DMS53 (cell line): ENCODE results near the gene SBK3.
"Not testable (repeated sequence)": the region's sequence is repeated elsewhere in the genome, so short reads cannot be mapped to it uniquely, and the experiment has no call there.

Experiments
- DNase-seq: peaks from one replicate; lab custom pipeline; 2025; lab: John Stamatoyannopoulos, UW

SBK3 gene

GRCh38 chr19:55576746-55577145 is 31.4 kb upstream of the SBK3 start:
- DNase-seq: no peak

- not testable (repeated sequence) for DNase-seq
Measured at GRCh38 chr19:55573929-55574328, 28.6 kb upstream of the SBK3 start.

GRCh38 chr19:55569477-55569876 is 24.1 kb upstream of the SBK3 start:
- not testable (repeated sequence) for DNase-seq

- no peak for DNase-seq
Measured at GRCh38 chr19:55567708-55568328, 22.5 kb upstream of the SBK3 start.

GRCh38 chr19:55566823-55567222 is 21.5 kb upstream of the SBK3 start:
- DNase-seq: no peak

- DNase-seq: peak; percentile 51
Measured at GRCh38 chr19:55563261-55563690, 17.9 kb upstream of the SBK3 start.

GRCh38 chr19:55559684-55560083 is 14.3 kb upstream of the SBK3 start:
- no peak for DNase-seq

GRCh38 chr19:55554741-55555152 is 9.4 kb upstream of the SBK3 start:
- no peak for DNase-seq

GRCh38 chr19:55554302-55554701 is 9.0 kb upstream of the SBK3 start:
- no peak for DNase-seq

- no peak for DNase-seq
Measured at GRCh38 chr19:55553217-55554182, 8.2 kb upstream of the SBK3 start.

GRCh38 chr19:55552620-55553019 is 7.3 kb upstream of the SBK3 start:
- DNase-seq: no peak

GRCh38 chr19:55552206-55552605 is 6.9 kb upstream of the SBK3 start:
- DNase-seq: no peak

GRCh38 chr19:55550321-55550650 is 4.9 kb upstream of the SBK3 start:
- no peak for DNase-seq

GRCh38 chr19:55549500-55550320 is 4.4 kb upstream of the SBK3 start:
- peak; percentile 89 for DNase-seq

- peak; percentile 70 for DNase-seq
Measured at GRCh38 chr19:55546822-55547614, 1.7 kb upstream of the SBK3 start.

GRCh38 chr19:55546011-55546410 is 668 bp upstream of the SBK3 start:
- no peak for DNase-seq

- peak; percentile 55 for DNase-seq
Measured at GRCh38 chr19:55544776-55545439, 435 bp downstream of the SBK3 start.

- no peak for DNase-seq
Measured at GRCh38 chr19:55544014-55544413, 1.3 kb downstream of the SBK3 start.

- no peak for DNase-seq
Measured at GRCh38 chr19:55543567-55543966, 1.8 kb downstream of the SBK3 start.

GRCh38 chr19:55542292-55542855 is 3.0 kb downstream of the SBK3 start:
- DNase-seq: no peak

- no peak for DNase-seq
Measured at GRCh38 chr19:55541091-55541490, 4.3 kb downstream of the SBK3 start.
